HL-60 (cell line): ENCODE measurements around the gene CIT.

Experiments
- DNase-seq, 2 experiments: peaks; one replicate each; pipeline ENCODE4 v3.0.0-alpha.2; 2010 to 2020; ENCODE audit warnings: low read depth in 1 of 2, low spot score in 1 of 2
- H3K27ac ChIP-seq: fragments of 250-450 bp; sonication (Bioruptor Pico); replicated peaks from 2 replicates; pipeline ENCODE4 v1.5.1; 2020; ENCODE audit warnings: mild to moderate bottlenecking, moderate library complexity
- H3K27me3 ChIP-seq: fragments of 250-450 bp; sonication (Bioruptor Pico); 2 replicates; pipeline ENCODE4 v1.5.1; 2021; ENCODE audit warnings: mild to moderate bottlenecking, moderate library complexity; ENCODE audit not compliant: insufficient read depth, poor library complexity, severe bottlenecking
- H3K4me3 ChIP-seq: replicated peaks from 2 replicates; pipeline ENCODE4 v1.5.1; 2011; ENCODE audit warnings: mild to moderate bottlenecking, control low read depth, low read length; ENCODE audit not compliant: insufficient read depth
- CTCF ChIP-seq: IDR thresholded peaks from one replicate; pipeline ENCODE4 v1.5.1; 2011; ENCODE audit warnings: low read length, control low read depth, inconsistent platforms; ENCODE audit not compliant: insufficient read depth
- GABPA ChIP-seq: IDR thresholded peaks from 2 replicates; pipeline ENCODE4 v1.6.1; 2012; ENCODE audit warnings: low read depth
- POLR2AphosphoS5 ChIP-seq: IDR thresholded peaks from 2 replicates; pipeline ENCODE4 v1.6.1; 2012; ENCODE audit warnings: low read depth
- REST ChIP-seq: IDR thresholded peaks from 2 replicates; pipeline ENCODE4 v1.6.1; 2012; ENCODE audit warnings: low read depth; ENCODE audit not compliant: insufficient replicate concordance
- SPI1 ChIP-seq: IDR thresholded peaks from 2 replicates; pipeline ENCODE4 v1.6.1; 2012; ENCODE audit warnings: low read depth, mild to moderate bottlenecking, borderline replicate concordance

The CIT gene

DNA sequence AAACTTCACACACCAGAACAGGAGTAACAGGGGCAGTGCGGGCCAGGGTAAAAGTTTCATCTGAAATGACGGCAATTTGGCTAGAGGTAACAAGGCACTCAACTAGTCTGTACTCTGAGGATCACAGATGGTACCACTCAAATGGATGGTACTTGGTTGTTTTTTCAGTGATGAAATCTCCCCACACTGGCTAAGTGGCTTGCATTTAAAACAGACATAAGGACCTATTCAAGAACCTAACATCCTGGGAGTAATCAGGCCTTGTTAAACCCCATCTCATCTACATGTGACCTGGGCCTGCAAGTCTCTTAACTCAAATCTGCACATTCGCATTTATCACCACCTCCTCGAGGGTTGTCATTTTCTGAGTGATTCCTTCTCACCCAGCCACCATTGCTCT, 118.4 kb downstream of the CIT start:
- Histone ChIP-seq H3K27me3 (no peaks in the 10 kb centered on the region), H3K4me3 (no peak overlapping the region), H3K27ac (no peak overlapping the region)
- TF ChIP-seq SPI1, result no peak
- TF ChIP-seq POLR2AphosphoS5, result no peak
- no peak for TF ChIP-seq CTCF
- TF ChIP-seq REST, result no peak
- no peak for TF ChIP-seq GABPA
- DNase-seq, result no peak

DNA sequence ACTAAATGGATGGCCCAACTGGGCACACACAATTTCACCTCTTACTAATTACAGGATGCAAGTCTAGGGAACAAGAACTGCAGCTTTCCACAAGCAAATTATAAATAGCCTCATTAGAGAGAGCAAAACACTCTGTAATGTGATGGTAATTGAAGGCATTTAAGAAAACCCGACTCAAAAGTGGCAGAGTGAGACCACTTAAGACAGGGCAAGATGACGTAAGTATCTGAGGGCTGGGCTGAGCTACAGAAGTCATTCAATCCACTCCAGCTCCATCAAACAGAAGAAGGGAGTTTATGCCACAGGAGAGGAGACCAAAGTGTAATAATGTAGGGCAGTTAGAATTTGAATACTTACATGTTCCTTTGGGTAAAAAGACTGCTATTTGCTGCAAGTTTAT, 118.9 kb downstream of the CIT start:
- Histone ChIP-seq H3K4me3 (no peak overlapping the region), H3K27ac (no peak overlapping the region), H3K27me3 (no peaks in the 10 kb centered on the region)
- no peak for TF ChIP-seq REST
- TF ChIP-seq GABPA, result no peak
- no peak for TF ChIP-seq CTCF
- TF ChIP-seq SPI1, result no peak
- TF ChIP-seq POLR2AphosphoS5, result no peak
- DNase-seq, result no peak

GRCh38 chr12:119751961-119752360, 125.2 kb downstream of the CIT start:
- no peak for TF ChIP-seq CTCF
- TF ChIP-seq POLR2AphosphoS5, result no peak
- no peak for TF ChIP-seq GABPA
- TF ChIP-seq SPI1, result no peak
- no peak for TF ChIP-seq REST
- no peak for DNase-seq
- no peak overlapping the region for H3K4me3 ChIP-seq

More at GRCh38 chr12:119751961-119752360, 125.2 kb downstream of the CIT start:
- Histone ChIP-seq H3K27ac (no peak overlapping the region), H3K27me3 (no peaks in the 10 kb centered on the region)
